ENCODE data around the gene TMEM86A.
A peak's percentile ranks its signal among the peaks of the same experiment; 100 is the strongest.

TMEM86A gene

GRCh38 chr11:18700375-18700774, 1.8 kb downstream of the TMEM86A start:
- no peak for DNase-seq

DNA sequence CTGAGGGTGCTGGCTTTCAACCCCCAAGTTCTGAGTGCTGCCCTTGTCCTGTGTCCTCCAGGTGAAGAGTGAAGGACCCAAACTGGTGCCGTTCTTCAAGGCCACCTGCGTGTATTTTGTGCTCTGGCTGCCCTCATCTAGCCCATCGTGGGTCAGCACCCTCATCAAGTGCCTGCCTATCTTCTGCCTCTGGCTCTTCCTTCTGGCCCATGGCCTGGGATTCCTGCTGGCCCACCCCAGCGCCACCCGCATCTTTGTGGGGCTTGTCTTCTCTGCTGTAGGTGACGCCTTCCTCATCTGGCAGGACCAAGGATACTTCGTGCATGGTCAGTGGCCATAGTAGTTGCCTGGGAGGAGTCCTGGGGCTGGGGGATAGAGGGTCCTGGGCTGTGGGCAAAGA, 2.3 kb downstream of the TMEM86A start:
- no peak for DNase-seq

- no peak for DNase-seq
These were observed 3.1 kb downstream of the TMEM86A start for GRCh38 chr11:18701614-18702216.

- DNase-seq: no peak
These were observed 4.6 kb downstream of the TMEM86A start for GRCh38 chr11:18703001-18703763.

DNA sequence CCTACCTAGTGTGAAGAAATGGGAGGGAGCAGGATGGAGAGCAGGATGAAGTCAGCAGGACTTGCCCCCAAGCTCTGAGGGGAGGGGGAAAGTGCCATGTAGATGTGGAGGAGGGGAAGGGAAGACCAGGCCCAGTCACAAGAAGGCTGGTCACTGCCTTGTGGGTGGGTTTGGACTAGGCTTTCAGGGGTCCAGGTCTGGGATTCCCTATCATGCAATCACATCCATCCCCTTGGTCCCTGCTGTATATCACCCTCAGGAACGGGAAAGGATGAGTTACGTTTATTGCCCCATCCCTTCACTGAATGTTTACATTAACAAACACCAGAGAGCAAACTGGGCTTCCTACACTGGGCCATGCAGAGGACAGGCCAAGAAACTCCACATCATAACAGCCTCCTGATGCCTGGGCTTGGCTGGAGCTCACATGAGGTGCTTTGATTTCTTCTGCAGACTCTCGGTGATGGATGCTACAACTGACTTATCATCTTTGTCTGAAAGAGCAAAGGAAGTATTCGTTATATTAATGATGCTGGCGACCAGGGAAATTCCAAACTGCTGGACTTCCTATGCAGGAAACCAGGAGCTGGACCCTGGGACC, 5.6 kb downstream of the TMEM86A start:
- no peak for DNase-seq

GRCh38 chr11:18704698-18705097, 6.1 kb downstream of the TMEM86A start:
- DNase-seq: no peak

- DNase-seq: no peak
These were observed 7.2 kb downstream of the TMEM86A start for GRCh38 chr11:18705651-18706281.

DNA sequence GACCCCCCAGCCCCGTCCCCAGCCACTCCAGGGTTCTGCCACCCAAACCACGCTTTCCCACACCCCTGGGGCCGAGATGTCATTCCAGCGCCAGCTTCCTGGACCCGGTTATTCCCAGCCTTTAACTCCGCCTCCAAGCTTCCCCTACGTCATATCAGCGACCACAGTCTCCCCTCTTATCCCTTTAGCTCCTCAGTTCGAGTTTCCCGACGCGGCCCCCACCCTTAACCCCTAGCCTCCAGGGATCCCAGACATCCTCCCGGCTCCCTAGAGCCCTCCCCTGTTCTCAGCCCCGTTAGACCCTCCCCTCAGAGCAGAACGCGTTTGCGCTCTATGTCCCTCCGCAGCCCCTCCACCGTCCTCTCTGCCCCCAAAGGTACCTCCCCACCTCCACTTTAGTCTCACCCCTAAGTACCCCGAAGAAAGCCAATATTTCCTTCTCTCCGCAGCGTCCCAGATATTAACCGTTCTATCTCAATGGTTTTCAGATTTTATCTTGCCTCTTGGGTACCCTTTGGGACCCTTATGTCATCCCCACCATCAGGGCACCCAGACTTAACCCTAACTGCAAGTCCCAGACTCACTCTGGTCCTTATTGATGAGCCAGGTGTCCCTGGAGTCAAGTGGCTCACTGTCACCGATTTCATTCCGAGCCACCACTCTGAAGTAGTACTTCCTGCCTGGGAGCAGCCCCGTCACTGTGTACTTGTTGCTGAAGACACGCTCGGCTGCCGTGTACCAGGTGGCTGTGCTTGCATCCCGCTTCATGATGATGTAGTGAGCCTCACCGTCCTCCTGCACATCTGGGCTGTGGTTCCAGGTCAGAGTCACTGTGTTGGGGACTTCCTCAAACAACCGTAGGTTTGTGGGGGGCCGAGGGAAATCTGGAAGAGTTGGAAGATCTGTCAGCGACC, 8.0 kb downstream of the TMEM86A start:
- DNase-seq: no peak

- DNase-seq: no peak
These were observed 9.3 kb downstream of the TMEM86A start for GRCh38 chr11:18707811-18708340.

- DNase-seq: no peak
These were observed 10.8 kb downstream of the TMEM86A start for GRCh38 chr11:18709414-18709813.

DNA sequence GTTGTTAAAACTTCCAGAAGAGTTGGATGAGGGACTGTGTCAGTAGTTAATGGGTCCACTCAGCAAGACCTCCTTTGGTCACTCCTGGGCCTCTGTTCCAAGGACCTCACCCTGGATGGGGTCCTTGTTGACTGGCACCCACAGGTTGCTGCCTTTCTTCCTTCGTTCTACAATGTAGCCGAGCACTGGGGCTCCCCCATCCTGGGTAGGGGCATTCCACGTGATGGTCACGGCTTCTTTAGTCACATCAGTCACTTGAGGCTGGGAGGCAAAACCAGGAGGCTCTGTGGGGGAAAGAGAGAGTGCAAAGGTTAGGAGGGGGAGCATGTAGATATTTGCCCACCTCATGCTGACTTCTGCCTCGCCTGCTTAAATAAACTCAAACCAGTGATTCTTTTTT, 12.0 kb downstream of the TMEM86A start:
- DNase-seq: no peak

GRCh38 chr11:18713646-18714442, 15.3 kb downstream of the TMEM86A start:
- no peak for DNase-seq

- DNase-seq: no peak
These were observed 15.8 kb downstream of the TMEM86A start for GRCh38 chr11:18714443-18714780.

DNA sequence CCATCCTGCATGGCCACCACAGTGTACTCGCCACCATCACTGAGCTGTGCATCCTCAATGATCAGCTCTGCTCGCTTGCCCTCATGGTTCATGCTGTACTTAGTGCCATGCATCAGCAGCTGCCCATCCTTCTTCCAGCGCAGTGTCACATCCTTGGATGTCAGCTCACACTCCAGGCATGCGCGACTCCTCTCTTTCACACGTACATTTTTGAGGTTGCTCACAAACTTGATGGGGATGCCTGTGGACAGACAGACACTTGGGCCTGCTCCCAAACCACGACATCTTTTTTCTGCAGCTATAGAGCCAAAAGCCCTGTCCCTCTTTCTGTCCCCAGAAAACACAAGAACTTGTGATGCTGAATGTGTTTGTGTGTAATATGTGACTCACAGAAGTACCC, 16.9 kb downstream of the TMEM86A start:
- DNase-seq: no peak

DNA sequence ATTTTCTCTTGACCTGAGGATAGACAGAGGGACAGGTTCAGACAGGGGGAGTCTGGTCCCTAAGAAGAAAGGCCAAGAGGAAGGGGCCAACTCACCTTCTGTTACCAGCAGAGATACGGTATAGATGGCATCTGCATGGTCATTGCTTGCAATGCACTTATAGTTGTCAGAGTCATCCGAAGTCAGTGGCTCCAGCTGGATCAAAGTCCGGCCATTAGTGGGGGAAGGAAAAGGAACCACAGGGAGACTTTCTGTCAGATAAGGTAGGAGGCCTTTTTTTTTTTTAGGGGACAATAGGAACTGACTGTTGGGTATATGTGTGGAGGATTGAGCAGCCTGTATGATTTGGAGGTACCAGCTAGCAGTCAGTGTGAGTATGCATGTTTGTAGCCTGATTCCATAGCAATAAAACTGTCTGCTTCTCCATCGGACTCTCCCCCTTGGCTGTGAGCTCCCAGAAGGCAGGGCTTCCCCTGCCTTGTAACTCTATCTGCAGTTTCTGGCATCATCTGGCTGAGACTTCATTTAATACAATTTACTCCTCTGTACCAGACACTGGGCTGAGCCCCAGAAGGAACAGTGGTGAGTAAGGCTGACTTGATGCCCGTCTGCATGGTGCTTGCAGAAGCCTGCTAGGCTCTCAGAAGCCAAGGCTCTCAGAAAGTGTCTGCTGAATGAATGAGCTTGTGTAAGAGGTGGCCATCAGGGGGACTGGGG, 21.7 kb downstream of the TMEM86A start:
- DNase-seq: no peak

- DNase-seq: peak; percentile 62
These were observed 22.4 kb downstream of the TMEM86A start for GRCh38 chr11:18720808-18721560.

- DNase-seq: no peak
These were observed 23.1 kb downstream of the TMEM86A start for GRCh38 chr11:18721561-18722292.

DNA sequence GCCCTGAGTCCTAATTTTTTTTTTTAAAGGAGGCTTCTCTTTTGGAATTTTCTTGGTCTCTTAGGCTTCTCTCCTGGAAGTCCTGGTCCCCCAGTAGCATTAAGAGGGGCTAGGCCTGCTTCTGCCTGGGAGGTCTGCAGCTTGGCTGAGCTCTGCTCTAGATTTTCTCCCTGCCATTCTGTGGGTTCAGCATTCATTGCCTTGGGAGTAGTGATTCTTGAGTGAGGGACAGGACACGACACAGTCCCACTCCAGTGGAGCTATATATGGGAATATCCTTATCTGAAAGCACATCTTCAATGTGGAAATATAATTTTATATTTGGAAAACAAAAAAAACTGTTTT, 23.7 kb downstream of the TMEM86A start:
- no peak for DNase-seq

DNA sequence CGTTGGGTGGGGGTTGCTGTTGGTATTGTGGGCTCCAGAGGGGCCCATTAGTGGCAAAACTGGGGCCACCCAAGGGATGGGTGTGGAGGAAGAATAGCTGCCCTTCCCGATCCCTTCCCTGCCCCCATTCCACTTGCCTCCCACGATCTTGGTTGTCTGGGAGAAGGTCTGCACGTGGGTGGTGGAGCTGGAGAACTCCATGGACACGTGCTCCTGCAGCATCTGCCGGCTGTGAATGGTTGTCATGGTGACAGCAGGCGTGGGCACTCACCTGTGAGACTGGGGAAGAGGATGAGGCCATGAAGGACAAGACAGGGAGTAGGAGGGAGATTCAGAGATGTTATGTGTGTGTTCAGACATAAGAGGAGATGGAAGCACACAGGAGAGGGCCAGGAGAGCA, 25.4 kb downstream of the TMEM86A start:
- DNase-seq: no peak

DNA sequence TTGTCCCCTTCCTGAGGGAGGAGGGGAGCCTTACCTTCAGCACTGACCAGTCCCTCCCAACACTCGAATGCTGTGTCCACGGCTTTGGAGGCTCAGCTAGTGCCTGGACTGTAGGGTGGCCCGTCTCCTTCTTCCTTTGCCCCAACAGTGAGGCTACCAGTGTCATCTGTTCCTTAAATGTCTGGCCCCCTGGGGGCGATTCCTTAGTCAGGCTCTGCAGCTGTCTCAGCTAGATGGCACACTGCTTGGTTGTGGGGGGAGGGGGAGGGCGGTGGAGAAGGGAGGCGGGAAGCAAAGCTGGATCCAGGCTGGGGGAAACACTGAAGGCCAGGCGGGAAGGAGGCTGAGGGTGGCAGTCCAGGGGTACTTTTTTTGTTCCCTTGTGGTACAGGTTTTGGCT, 27.5 kb downstream of the TMEM86A start, which contains the start of gene IGSF22:
Gene IGSF22, minus strand, starts transcription at position 149 of the 400 bp plus-strand sequence. CDS start 1,952 bp downstream, outside the sequence.
- no peak for DNase-seq

Data from activated gamma-delta T cell (primary cell).